C1 segment of cervical spinal cord (tissue), 14 donors: ENCODE results near the gene ACSL1.
"Not testable (repeated sequence)": the region's sequence is repeated elsewhere in the genome, so short reads cannot be mapped to it uniquely, and the experiment has no call there.

Experiments used
- DNase-seq, 14 donors: peaks; one replicate each; lab custom pipeline; 2025; lab: John Stamatoyannopoulos, UW

Gene ACSL1

DNA sequence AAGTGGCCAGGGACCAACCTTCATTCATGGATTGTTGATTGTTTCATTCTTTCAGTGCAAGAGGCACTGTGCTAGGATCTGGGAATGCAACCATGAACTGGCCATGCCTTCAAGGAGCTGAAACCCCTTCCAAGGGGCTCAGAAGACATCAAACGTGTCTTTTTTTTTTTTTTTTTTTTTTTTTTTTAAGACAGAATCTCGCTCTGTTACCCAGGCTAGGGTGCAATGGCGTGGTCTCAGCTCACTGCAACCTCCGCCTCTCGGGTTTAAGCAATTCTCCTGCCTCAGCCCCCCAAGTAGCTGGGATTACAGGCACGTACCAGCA is 13.3 kb upstream of the ACSL1 start:
- DNase-seq, result not testable (repeated sequence)

DNA sequence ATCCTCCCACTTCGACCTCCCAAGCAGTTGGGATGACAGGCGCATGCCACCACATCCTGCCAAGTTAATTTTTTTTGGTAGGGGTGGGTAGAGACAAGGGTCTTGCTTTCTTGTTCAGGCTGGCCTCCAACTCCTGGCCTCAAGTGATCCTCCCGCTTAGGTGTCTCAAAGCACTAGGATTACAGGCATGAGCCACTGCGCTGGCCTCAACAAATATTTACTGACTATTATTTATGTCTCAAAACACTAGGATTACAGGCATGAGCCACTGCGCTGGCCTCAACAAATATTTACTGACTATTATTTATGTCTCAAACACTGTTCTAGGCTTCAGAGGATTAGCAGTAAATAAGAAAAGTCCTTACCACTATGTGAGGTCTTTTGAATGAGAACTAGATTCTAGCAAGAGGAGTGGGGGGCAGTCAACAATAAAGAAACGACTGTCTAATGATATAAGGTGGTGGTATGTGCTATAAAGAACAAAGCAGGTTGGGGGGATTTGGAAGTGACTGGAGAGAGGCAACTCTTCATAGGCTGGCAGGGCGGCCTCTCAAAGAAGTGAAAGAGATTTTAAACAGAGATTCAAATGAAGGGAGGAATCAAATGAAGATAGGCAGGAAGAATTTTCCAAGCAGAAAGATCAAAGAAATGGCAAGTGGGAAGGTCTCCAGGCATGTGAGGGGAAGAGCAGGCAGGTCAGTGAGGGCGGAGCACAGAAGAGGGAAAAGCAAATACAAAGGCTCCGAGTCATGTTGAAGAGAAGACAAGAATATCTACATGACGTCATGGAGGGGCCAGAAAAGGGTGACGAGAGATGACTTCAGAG is 12.7 kb upstream of the ACSL1 start:
- no peak for DNase-seq

DNA sequence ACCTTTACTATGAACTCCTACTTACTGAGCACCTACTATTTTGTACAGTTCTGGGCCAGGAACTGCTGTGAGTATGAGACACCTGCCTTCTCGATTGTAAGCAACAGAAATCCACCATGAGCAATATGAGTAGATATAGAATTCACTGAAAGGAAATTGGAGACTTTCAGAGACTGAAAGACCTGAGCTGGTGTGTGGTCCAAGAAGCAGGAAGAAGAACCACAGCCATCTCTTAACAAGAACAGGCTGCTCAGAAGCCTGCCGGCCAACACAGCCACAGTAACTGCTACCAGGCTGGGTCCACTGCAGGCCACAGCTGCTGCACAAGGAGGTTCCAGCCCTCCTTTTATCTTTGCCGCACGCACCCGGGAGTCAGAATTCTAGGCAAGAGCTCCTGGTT is 10.8 kb upstream of the ACSL1 start:
- no peak for DNase-seq

- DNase-seq, result no peak
These were observed 7.5 kb upstream of the ACSL1 start for GRCh38 chr4:184833046-184833838.

GRCh38 chr4:184831153-184831552 is 5.4 kb upstream of the ACSL1 start:
- no peak for DNase-seq

- DNase-seq, result peak in 2 of 14 donors; percentile 16 to 46
These were observed 1.0 kb upstream of the ACSL1 start for GRCh38 chr4:184826691-184827270.

DNA sequence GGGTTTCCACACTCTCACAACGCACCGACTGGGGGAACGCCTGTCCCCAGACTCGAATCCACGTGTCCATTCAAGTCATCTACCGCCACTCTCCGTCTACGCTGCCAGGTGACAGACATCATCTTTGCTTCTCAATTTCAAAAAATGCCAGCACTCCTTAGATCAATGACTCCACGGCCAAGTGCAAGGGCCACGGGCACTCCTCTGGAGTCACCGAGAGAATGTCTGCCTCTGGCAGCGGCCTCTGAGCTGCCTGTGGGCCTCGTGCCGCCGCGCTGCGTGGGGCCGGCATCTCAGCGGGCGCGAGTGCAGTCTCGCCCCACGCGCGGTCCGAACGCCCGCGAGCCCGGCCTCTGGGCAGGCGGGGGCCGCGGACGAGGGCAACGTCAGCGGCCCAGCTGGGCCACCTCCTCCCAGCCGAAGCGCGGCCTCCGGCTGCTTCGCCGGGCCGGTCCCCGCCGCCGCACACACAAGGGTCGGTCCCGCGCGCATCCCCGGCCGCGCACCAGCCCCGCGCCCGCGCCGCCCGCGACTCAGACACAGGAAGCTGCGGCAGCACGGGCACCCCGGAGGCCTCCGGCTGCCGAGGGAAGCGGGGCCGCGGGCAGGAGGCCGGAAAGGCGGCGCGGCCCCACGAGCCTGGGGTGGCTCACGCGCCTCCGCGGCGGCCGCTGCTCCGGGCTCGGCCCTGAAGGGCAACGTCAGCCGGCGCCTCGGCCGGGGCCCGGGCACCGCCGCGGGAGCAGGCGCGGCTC is 450 bp downstream of the ACSL1 start:
- DNase-seq, result peak in 7 of 14 donors; percentile 28 to 68 (median 53)

DNA sequence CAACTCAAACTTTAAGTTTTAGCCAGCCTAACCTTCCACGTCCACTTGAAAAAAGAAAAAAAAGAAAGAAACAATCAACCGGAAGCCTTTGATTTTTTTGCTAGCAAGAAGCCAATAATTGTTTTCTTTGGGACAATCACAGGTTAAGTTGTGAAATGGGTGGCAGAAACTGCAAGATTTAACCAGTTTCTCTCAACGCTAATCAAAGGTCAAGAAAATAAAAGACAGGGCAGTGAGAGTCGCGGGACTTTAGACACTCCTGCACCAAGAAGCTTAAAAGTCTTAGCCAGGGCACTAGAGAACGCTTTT is 1.0 kb downstream of the ACSL1 start:
- no peak for DNase-seq

DNA sequence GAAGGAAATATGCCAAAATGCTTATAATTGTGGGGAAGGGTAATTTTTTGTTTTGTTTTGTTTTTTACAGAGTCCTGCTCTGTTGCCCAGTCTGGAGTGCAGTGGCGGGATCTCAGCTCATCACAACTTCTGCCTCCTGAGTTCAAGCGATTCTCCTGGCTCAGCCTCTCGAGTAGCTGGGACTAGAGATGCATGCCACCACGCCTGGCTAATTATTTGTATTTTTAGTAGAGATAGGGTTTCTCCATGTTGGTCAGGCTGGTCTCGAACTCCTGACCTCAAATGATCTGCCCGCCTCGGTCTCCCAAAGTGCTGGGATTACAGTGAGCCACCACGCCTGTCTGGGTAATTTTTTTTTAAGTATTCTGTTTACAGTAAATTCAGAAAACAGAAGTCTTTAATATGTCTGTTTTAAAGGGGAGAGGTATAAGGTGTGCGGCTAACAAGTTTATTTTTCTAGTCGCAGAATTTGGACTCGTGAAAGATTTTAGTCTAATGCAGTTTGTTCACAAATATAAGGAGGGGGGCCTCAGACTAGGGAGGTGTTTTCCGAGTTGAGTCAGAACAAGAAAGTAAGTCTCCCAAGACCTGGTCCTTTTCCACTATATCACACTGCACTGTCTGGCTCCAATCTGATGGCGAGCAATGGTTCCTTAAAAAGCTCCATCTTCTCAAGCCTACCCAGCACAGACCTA is 1.5 kb downstream of the ACSL1 start:
- DNase-seq, result no peak

DNA sequence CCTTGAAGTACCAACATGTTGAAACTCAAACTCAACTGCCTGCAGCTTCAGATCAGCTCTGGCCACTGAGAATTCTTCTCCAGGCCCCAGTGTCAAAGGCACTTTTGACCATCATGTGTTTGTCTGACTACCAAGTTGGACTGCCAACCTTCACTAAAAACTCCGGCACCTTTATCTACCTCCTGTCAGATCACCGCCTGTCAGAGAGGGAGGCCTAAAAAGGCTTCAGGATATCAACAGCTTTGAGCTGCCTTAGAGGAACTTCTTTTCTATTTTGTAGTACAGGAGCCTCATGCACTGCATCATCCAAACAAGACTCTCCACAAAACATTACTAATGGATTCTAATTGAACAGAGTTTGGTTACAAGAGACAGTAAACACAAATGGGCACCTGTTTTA is 2.8 kb downstream of the ACSL1 start:
- DNase-seq, result no peak

DNA sequence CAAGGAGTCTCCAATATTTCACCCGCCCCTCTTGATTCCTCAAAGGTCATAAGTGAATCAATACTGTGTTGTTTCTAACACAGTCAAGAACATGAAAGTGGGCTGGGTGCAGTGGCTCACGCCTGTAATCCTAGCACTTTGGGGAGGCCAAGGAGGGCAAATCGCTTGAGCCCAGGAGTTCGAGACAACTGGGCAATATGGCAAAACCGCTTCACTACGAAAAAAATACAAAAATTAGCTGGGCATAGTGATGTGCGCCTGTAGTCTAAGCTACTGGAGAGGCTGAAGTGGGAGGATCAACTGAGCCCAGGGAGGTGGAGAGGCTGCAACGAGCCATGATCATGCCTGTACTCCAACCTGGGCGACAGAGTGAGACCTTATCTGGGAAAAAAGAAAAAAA is 3.4 kb downstream of the ACSL1 start:
- no peak for DNase-seq

DNA sequence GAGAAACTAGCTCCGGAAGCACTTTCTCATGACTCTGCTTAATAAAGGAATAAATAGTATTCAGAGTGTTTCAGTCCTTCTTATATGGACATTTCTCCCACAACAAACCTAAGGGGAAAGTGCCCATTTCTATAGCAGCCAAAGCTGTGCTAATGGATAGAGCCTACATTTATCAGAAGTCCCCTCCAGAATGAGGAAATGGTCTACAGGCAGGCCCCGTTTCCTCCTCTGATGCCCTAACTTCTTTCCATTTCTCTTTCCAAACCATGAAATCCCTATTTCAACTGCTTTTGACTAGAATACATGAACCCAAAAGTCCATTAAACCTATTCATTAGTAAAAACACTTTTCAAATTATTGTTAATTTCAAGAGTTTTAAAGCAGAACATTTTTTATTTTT is 4.5 kb downstream of the ACSL1 start:
- no peak for DNase-seq

DNA sequence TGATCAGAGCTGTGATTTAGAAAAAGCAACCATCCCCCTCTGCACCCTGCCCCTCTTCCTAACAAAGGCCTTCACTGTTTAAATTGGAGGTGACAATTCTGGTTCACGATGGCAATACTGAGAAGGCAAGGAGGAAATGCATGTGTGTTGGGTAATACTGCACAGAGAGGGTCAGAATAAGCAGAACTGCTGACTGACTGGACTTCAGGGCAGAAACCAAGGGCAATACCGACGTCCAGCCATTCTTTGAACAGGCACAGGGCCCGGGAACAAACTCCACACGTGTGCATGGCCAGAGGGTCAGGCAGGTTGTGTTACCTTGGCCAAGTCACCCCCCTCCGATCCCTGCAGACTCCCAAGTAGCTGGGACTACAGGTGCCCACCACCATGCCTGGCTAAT is 6.0 kb downstream of the ACSL1 start:
- DNase-seq, result peak in 1 of 14 donors; percentile 50

GRCh38 chr4:184818216-184818564 is 7.6 kb downstream of the ACSL1 start:
- DNase-seq, result no peak

DNA sequence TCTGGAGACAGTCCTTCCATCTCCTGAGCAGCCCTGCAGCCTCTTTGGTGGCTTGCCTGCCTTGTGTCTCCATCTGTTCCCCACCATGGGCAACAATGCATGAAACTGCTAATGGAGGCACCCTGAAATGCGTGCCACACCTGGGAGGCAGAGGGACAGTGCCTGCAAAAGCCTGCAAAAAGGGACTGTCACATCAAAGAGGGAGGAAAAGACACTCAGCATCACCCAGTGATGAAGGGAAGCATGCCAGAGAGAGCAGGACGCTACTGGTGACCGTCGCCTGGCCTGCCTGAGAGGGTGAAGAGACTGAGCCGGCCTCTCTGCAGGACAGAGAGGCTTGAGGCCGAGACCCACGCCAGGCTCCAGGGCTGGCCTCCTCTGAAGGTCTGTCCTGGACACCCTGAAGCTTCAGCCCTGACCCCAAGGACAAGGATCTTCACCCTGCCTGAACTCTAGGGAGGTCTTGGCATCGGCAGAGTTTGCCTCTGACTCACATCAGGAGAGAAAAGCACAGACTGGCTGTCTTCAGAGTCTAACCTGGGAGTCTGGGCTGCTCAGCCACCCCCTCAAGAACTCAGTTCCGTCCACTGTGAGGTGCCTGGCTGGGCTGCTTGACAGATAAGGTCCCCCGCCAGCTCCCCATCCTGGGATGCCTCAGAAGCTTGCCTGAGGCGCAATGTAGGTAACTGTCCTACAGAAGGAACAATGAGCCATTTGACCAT is 8.1 kb downstream of the ACSL1 start:
- peak in 2 of 14 donors; percentile 28 to 49 for DNase-seq

DNA sequence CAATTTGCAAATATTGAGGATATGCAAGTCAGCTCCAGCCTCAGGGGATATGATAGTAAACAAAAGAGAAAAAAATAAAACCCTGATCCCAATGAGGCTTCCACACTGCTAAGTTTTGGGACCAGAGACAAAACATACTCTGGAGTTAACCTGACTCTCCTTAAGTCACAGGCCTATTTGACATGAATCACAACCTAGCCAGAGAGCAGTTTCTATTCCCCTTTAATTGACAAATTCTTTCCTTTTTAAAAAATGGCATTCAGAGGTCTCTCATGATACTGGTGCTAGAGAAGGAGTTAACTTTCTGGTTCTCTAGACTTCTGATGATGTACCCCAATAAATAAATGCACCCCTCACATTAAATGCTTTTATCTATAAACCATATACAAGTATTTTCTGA is 8.8 kb downstream of the ACSL1 start:
- DNase-seq, result no peak

- DNase-seq, result peak in 9 of 14 donors; percentile 15 to 57 (median 31)
These were observed 10.5 kb downstream of the ACSL1 start for GRCh38 chr4:184815046-184815877.

GRCh38 chr4:184814686-184815045 is 11.1 kb downstream of the ACSL1 start:
- DNase-seq, result no peak

DNA sequence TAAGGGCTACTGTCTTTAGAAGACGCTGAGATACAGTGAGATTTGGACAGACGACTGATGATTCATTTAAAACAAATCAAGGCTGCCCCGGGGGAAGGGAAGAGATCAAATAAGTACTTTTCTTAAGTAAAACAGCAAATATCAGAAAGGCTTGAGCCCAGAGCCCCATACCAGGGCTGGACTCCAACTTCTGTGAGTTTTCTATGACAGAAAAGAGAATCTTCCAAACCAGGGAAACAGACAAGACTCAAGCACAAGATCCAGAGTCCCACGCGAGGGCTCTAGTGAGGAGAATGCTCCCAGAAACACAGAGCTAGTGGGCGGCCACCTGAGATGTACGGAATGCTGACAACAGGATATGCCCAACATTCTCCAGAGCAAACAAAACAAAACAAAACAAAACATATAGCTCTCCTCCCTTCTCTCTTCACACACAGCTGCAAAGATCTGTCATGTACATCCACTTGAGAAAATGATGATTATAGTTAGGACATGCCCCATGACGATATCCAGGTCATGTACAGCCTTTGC is 13.1 kb downstream of the ACSL1 start:
- DNase-seq, result peak in 1 of 14 donors; percentile 19

DNA sequence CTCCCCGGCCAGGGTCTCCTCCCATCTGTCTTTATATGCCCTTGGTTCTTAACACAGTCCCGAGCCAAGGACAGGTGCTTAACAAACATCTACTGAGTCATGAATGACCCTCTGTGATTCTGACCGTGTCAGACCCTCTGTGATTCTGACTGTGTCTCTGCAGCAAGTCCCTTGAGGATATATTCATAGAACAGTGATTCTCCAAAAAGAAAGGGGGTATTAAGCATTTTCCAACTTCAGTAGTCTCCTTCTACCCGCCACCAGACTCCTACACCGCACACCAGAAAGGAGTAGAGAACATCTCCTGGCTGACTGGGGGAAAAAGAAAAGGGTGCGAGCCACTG is 13.6 kb downstream of the ACSL1 start:
- DNase-seq, result no peak
